Epithelial cell of proximal tubule (primary cell): Measurements from ENCODE around the gene RGR. TPM values are rescaled to one million over a fixed set of nuclear protein-coding genes. Genes with fewer than 3 reads are reported as not detected.
"Not testable (repeated sequence)": the region's sequence is repeated elsewhere in the genome, so short reads cannot be mapped to it uniquely, and the experiment has no call there.

ENCODE experiments used
- DNase-seq: peaks from one replicate; pipeline ENCODE4 v3.0.0-alpha.2; 2011; ENCODE audit warnings: low read depth
- H3K4me3 ChIP-seq: 2 replicates; pipeline ENCODE4 v1.5.1; 2011; ENCODE audit warnings: low read depth, mild to moderate bottlenecking, low read length
- CTCF ChIP-seq: conservative IDR thresholded peaks from 2 replicates; pipeline ENCODE4 v1.5.1; 2012; ENCODE audit warnings: low read depth, mild to moderate bottlenecking, low read length
- total RNA-seq: library from RNA; depleted of rRNA; stranded (reverse); fragments of >200 nt; gene quantifications from 2 replicates; pipeline ENCODE4 v1.2.3, GENCODE V29; 2015

RGR gene
- total RNA-seq, 1 donor from 2014 or later, result not detected

GRCh38 chr10:84264611-84265141, 19.8 kb downstream of the RGR start:
- no peak overlapping the region for H3K4me3 ChIP-seq
- peak; percentile 99 for TF ChIP-seq CTCF
- DNase-seq, result no peak

- no peak overlapping the region for H3K4me3 ChIP-seq
- TF ChIP-seq CTCF, result no peak
- DNase-seq, result no peak
These were observed 20.6 kb downstream of the RGR start for GRCh38 chr10:84265418-84265817.

GRCh38 chr10:84267503-84268126, 22.8 kb downstream of the RGR start:
- no peak overlapping the region for H3K4me3 ChIP-seq
- DNase-seq, result no peak
- TF ChIP-seq CTCF, result peak; percentile 90

- DNase-seq, result no peak
- TF ChIP-seq CTCF, result no peak
- H3K4me3 ChIP-seq, result no peak overlapping the region
These were observed 24.3 kb downstream of the RGR start for GRCh38 chr10:84269162-84269561.

GRCh38 chr10:84269773-84270172, 24.9 kb downstream of the RGR start:
- no peak overlapping the region for H3K4me3 ChIP-seq
- no peak for TF ChIP-seq CTCF
- peak; percentile 35 for DNase-seq

- DNase-seq, result no peak
- TF ChIP-seq CTCF, result no peak
These were observed 25.9 kb downstream of the RGR start for GRCh38 chr10:84270708-84271107.

GRCh38 chr10:84279876-84280475, 35.1 kb downstream of the RGR start:
- not testable (repeated sequence) for H3K4me3 ChIP-seq, DNase-seq

More at GRCh38 chr10:84270708-84271107, 25.9 kb downstream of the RGR start:
- no peak overlapping the region for H3K4me3 ChIP-seq
